Kidney epithelial cell (primary cell): ENCODE results near the gene RBM17. TPM values are rescaled to one million over a fixed set of nuclear protein-coding genes. Genes with fewer than 3 reads are reported as not detected.

Source experiments
- DNase-seq: peaks from one replicate; pipeline ENCODE4 v3.0.0-alpha.2; 2010; ENCODE audit warnings: low read depth
- H3K27me3 ChIP-seq: 2 replicates; pipeline ENCODE4 v1.6.0; 2011; ENCODE audit warnings: low read length; ENCODE audit not compliant: control insufficient read depth, insufficient read depth
- H3K36me3 ChIP-seq: 2 replicates; pipeline ENCODE4 v1.5.1; 2011; ENCODE audit warnings: low read length; ENCODE audit not compliant: control insufficient read depth, insufficient read depth
- H3K4me3 ChIP-seq: 2 replicates; pipeline ENCODE4 v1.5.1; 2011; ENCODE audit warnings: low read depth, mild to moderate bottlenecking, control low read depth, low read length
- total RNA-seq: library from RNA; depleted of rRNA; stranded (reverse); fragments of >200 nt; gene quantifications from 2 replicates; pipeline ENCODE4 v1.2.3, GENCODE V29; 2015
- TF ChIP-seq, protein P1 (sequence below): IDR thresholded peaks from 2 replicates; pipeline ENCODE4 v1.5.1; 2011; ENCODE audit warnings: mild to moderate bottlenecking, moderate library complexity, low read length, control low read depth, inconsistent platforms; ENCODE audit not compliant: insufficient read depth, poor library complexity, severe bottlenecking

RBM17 gene
- total RNA-seq, 1 donor from 2014 or later: 37.8 TPM

DNA sequence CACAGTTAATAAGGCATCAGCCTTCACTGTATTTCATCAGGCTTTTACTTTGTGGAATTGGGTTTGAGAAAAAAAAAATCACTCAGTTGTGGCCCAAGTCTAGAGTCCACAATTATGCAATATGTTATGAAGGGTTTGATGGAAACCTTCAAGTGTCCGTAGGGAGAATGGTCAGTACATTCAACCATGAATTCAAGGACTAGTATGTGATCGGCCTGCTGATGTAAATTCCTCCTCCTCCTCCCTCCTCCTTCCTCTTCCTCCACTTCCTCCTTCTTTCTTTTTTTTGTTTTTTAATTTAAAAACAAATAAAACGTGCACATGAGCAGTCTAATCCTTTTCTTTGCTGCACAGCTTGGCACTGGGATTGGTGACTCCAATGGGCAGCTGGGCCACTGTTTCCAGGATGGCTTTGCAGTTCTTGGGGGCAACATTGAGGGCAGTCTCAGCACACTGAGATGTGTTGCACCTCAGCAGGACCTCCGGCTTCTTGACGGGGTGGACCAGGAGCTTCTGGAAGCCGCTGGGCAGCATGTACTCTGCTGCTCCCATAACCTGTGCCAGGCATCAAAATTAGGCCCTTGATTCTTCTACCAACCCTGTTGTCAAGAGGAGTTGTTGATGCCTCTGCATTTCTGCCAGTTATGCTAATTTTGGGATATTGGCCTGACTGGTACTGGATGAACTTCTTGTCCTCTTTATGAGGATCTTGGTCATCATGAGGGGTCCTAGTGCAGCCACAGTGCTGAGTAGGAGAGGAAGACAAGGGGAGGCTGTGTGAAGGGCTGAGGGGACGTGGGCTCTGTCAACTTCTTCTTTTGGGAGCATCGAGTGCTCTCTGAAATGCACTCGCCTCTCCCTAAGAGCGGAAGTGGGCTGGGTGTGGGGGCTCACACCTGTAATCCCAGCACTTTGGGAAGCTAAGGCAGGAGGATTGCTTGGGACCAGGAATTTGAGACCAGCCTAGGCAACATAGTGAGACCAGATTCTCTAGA lies 17.4 kb upstream of the RBM17 start:
- TF ChIP-seq, protein P1, sequence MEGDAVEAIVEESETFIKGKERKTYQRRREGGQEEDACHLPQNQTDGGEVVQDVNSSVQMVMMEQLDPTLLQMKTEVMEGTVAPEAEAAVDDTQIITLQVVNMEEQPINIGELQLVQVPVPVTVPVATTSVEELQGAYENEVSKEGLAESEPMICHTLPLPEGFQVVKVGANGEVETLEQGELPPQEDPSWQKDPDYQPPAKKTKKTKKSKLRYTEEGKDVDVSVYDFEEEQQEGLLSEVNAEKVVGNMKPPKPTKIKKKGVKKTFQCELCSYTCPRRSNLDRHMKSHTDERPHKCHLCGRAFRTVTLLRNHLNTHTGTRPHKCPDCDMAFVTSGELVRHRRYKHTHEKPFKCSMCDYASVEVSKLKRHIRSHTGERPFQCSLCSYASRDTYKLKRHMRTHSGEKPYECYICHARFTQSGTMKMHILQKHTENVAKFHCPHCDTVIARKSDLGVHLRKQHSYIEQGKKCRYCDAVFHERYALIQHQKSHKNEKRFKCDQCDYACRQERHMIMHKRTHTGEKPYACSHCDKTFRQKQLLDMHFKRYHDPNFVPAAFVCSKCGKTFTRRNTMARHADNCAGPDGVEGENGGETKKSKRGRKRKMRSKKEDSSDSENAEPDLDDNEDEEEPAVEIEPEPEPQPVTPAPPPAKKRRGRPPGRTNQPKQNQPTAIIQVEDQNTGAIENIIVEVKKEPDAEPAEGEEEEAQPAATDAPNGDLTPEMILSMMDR: no peak
- Histone ChIP-seq H3K4me3 (no peak overlapping the region), H3K36me3 (no peaks in the 10 kb centered on the region), H3K27me3 (peaks cover 2% of the 10 kb centered on the region)
- DNase-seq: no peak

DNA sequence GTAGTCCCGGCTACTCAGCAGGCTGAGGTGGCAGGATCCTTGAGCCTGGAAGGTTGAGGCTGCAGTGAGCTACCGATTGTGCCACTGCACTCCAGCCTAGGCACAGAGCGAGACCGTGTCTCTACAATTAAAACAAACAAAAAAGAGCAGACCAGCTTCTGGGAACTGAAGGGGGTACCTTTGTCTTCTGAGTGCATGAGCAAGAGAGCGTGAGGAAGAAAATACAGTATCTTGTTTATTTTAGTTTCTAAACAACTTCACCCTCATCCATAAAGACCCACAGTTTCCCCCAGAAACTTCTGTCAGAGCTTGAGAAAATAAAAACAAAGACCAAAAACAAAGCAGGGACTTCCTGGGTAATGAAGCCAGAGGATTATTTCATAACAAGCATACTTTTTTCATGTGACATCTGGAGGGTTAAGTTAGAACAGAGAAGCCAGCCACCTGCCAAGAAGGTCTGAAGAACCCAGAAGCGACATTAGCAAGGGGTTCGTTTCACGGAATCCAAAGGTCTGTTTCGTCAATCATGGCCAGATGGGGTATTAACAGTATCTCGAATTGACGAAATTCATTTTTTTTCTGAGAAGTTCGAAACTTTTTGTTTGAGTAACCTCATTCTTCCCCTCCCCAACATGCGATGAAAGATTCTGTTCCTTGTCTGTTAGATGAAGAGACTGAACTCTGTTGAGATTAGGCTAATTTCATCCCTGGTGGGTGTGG lies 16.5 kb upstream of the RBM17 start:
- TF ChIP-seq, protein P1: no peak
- no peak for DNase-seq
- Histone ChIP-seq H3K27me3 (peaks cover 5% of the 10 kb centered on the region), H3K4me3 (no peak overlapping the region), H3K36me3 (no peaks in the 10 kb centered on the region)

DNA sequence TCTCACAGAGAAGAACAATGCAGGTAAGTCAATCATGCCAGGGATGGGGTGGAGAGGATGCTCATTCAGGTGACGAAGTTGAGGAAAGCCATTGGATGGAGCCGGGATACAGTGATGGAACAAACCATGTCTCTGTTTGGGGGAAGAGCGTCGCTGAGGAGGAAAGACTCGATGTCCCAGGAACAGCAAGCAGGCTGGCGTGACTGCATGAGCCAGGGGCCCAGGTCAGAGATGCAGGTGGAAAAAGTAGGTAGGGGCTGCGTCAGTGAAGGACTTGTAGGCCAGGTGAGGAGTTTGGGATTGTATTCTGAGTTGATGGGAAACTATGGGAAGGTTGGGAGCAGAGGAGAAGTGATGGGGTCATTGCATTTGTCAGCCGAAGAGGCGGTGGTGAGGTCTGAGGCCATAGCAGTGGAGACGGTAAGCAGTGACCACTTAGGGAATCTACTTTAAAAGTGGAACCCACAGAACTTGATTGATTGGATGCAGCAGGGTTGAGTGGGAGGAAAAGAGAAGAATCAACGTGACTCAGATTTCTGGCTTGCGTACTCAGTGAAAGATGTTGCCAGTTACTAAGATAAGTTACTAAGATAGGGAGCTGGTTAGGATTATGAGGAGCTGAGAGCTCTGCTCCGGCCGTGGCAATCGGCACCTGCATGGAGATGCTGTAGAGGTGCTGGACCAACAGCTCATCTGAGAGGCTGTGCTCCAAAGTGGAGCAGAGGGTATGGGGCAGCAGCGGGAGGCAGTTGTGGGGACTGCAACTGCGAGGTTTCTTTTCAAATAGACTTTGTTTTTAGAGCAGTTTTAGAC lies 14.1 kb upstream of the RBM17 start:
- TF ChIP-seq, protein P1: no peak
- H3K4me3 ChIP-seq: no peak overlapping the region
- DNase-seq: no peak
- H3K36me3 ChIP-seq: no peaks in the 10 kb centered on the region
- H3K27me3 ChIP-seq: peaks cover 6% of the 10 kb centered on the region

DNA sequence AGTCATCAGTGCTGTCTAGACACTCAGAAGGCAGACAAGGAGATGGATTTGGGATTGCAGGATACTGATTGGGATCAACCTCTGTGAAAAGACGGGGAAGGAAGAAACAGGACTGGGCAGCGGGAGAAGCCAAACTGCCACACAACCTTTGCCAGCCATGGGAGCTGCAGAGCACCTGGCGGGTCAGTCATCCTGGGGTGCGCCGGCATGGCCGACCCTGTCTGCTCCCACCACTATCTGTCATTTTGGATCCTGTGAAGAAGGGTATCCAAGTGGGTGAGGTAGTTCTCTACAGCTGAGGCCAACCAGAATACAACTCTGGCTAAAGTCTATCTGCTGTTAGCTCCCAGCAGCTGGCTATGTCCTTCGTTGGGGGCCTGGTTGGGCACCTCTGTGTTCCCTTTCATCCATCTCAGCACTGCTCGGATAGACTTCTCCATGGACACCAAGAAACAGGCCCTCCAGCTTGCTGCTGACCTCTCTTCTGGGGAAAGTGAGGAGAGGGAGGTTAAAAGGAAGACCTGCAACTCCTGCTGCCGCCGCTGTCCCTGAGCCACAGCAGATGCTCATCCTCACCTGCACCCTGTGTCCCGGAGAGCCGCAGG lies 11.7 kb upstream of the RBM17 start:
- no peak for DNase-seq
- TF ChIP-seq, protein P1: no peak
- H3K27me3 ChIP-seq: peaks cover 6% of the 10 kb centered on the region
- no peak overlapping the region for H3K4me3 ChIP-seq
- H3K36me3 ChIP-seq: no peaks in the 10 kb centered on the region

DNA sequence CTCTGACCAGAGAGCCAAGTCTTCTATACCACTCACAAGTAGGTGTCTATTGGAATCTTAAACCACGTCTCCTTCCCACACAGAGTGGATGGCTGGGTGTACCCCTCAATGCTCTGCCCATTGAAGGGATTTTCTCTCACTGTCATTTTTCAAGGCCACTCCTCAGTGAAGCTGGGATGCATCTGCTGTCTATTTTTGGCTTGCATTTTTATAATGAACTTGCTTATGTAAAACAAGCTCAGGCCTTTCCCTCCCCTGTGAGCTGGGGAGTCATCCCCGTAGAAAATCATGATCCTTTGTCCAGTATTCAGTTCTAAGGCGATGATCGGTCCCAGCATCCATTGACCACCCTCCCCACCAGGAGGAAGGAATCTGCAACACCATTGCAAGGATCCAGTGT lies 9.8 kb upstream of the RBM17 start:
- no peak overlapping the region for H3K4me3 ChIP-seq
- no peaks in the 10 kb centered on the region for H3K36me3 ChIP-seq
- TF ChIP-seq, protein P1: no peak
- peaks cover 10% of the 10 kb centered on the region for H3K27me3 ChIP-seq
- DNase-seq: no peak
